ENCODE measurements around the gene LDLRAP1. TPM values are rescaled to one million over a fixed set of nuclear protein-coding genes. Genes with fewer than 3 reads are reported as not detected.

The LDLRAP1 gene
- total and polyA plus RNA-seq, 8 donors, result 17.0 to 28.7 (median 22.4) TPM

GRCh38 chr1:25607123-25607522 lies 63.7 kb downstream of the LDLRAP1 start:
- H3K4me3 ChIP-seq, result no peak overlapping the region
- DNase-seq (no peak), ATAC-seq (no peak)
- H3K4me1 ChIP-seq, result peaks cover 5 to 7% of the 10 kb centered on the region in 2 donors
- no peak overlapping the region for H3K27ac ChIP-seq
- H3K27me3 ChIP-seq, result peaks cover 0 to 9% of the 10 kb centered on the region in 2 donors
- TF ChIP-seq, protein P1, sequence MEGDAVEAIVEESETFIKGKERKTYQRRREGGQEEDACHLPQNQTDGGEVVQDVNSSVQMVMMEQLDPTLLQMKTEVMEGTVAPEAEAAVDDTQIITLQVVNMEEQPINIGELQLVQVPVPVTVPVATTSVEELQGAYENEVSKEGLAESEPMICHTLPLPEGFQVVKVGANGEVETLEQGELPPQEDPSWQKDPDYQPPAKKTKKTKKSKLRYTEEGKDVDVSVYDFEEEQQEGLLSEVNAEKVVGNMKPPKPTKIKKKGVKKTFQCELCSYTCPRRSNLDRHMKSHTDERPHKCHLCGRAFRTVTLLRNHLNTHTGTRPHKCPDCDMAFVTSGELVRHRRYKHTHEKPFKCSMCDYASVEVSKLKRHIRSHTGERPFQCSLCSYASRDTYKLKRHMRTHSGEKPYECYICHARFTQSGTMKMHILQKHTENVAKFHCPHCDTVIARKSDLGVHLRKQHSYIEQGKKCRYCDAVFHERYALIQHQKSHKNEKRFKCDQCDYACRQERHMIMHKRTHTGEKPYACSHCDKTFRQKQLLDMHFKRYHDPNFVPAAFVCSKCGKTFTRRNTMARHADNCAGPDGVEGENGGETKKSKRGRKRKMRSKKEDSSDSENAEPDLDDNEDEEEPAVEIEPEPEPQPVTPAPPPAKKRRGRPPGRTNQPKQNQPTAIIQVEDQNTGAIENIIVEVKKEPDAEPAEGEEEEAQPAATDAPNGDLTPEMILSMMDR (IDR thresholded peaks at IDR 0.05), result no peak
- no peaks in the 10 kb centered on the region for H3K36me3 ChIP-seq
- no peaks in the 10 kb centered on the region for H3K9me3 ChIP-seq
- intact Hi-C loops (cut with DNase I), result loop anchor here in 1 of 2 donors (5.0 kb wide), 1 partner anchor 190 kb away; no protein-coding TSS in a partner anchor

DNA sequence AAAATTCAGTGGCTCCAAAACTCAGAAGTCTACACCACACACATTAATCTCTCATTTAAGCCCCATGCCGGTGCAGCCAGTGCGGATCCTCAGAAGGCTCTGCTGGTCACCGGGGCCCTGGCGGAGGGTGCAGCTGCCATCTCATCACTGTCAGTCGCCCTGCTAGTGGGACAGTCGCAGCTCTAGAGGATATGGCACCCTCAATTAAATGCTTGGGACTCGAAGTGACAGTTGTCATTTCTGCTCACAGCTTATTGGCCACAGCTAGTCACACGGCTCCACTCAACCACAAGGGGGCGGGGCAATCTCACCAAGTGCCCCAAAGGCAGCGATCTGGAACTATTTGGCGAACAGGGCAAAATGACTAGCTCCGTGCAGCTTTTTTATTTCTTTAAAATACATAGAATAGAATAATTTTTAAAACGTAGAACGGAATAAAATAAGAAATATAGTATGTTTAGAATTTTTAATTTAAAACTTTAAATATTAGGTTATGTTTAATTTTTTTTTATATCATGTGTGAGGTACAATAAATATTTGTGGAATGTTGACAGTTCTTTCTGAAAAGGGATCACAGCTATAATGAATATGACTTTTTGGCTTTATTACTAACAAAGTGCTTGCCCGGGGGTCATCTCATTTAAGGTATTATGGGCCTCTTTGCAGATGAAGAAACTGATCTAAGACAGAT lies 65.2 kb downstream of the LDLRAP1 start:
- H3K9me3 ChIP-seq, result no peaks in the 10 kb centered on the region
- no peak overlapping the region for H3K4me3 ChIP-seq
- H3K27ac ChIP-seq, result no peak overlapping the region
- DNase-seq (peak; percentile 62 to 88 (median 79)), ATAC-seq (peak; percentile 95)
- intact Hi-C loops (cut with DNase I), result loop anchor here in 1 of 2 donors (5.0 kb wide), 1 partner anchor 189 kb away; no protein-coding TSS in a partner anchor
- peaks cover 0 to 9% of the 10 kb centered on the region in 2 donors for H3K27me3 ChIP-seq
- H3K4me1 ChIP-seq, result peaks cover 5 to 7% of the 10 kb centered on the region in 2 donors
- TF ChIP-seq, protein P1 (IDR thresholded peaks at IDR 0.05), result peak; percentile 41 to 42
- no peaks in the 10 kb centered on the region for H3K36me3 ChIP-seq

DNA sequence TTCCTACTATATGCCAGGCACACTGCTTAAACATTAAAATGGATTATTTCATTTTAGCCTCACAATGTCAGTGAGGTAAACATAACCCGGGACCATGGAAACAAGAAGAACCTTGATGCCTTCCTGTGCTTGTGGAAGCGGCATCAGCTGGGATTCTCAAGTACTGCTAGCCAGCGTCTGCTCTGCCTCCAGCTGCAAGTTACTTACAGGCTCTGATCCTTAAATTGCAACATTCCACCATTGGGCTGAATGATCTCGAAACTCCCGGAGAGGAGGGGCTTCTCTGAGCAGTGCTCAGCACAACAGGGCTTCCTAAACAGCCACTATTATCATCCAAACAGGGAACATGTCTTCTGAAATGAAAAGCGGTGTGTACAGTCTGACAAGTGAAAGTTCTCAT lies 66.5 kb downstream of the LDLRAP1 start:
- ATAC-seq, result no peak
- TF ChIP-seq, protein P1 (IDR thresholded peaks at IDR 0.05), result no peak
- H3K27me3 ChIP-seq, result peaks cover 0 to 9% of the 10 kb centered on the region in 2 donors
- H3K4me1 ChIP-seq, result peaks cover 5 to 7% of the 10 kb centered on the region in 2 donors
- DNase-seq, result peak in 1 of 4 donors; percentile 53
- H3K4me3 ChIP-seq, result no peak overlapping the region
- H3K9me3 ChIP-seq, result no peaks in the 10 kb centered on the region
- H3K27ac ChIP-seq, result no peak overlapping the region
- intact Hi-C loops (cut with DNase I), result loop anchor here in 1 of 2 donors (5.0 to 10.0 kb wide), 2 partner anchors 135 to 187 kb away; no protein-coding TSS in a partner anchor
- no peaks in the 10 kb centered on the region for H3K36me3 ChIP-seq

DNA sequence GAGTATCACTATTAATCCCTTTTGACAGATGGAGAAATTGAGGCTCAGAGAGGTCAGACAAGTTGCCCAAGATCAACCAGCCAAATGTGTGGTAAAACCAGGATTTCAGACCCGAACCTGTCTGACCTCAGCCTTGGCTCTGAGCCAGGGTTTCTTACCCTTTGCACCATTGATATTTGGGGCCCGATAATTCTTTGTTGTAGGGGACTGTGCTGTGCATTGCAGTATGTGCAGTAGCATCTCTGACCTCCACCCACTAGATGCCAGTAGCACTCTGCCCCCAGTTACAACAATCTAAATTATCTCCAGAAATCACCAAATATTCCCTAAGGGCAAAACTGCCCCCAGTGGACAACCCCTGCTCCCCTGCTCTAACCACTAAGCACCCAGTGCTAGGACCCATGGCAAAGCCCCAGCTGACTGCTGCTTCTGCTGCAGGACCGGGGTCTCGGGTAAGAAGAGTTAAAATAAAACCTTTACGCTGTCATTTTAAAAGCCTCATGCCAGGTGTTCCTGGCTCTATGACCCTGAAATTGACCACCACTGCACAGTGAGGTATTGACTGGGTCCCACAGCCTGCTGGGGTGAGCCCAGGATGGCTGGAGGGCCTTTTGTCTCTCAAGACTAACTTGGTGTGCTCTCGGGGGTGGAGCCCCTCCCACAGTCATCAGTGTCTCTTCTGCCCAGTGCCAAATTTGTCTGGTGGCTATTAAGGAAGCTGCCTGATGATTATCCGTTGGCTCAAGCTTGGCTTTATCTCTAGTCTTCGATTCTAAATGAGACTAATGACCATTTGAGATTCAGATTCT lies 67.6 kb downstream of the LDLRAP1 start:
- Histone ChIP-seq H3K36me3 (no peaks in the 10 kb centered on the region), H3K9me3 (no peaks in the 10 kb centered on the region), H3K4me3 (no peak overlapping the region), H3K27ac (no peak overlapping the region), H3K4me1 (peaks cover 5 to 15% of the 10 kb centered on the region in 2 donors), H3K27me3 (peaks cover 0 to 9% of the 10 kb centered on the region in 2 donors)
- ATAC-seq (no peak), DNase-seq (no peak)
- TF ChIP-seq, protein P1 (IDR thresholded peaks at IDR 0.05), result no peak
- intact Hi-C loops (cut with DNase I), result loop anchor here in 1 of 2 donors (10.0 kb wide), 1 partner anchor 134 kb away; no protein-coding TSS in a partner anchor

DNA sequence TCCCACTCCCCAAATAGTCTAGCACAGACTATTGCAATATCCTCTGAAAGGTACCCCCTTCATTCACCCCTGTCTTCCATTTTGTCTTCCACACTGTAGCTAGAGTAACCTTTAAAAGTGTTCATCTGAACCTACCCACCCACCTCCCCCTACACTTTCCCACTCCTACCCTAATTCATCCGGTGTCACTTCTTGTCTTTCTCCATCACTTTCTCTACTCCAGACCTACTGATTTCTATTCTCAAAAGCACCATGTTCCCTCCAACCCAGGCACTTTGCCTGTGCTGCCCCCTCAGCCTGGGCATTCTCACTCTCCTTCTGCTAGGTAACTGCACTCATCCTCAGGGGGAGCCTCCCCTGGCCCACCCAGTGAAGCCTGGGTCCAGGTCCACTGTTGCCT lies 68.4 kb downstream of the LDLRAP1 start:
- Histone ChIP-seq H3K4me1 (peaks cover 5 to 18% of the 10 kb centered on the region in 2 donors), H3K27ac (no peak overlapping the region), H3K9me3 (no peaks in the 10 kb centered on the region), H3K36me3 (no peaks in the 10 kb centered on the region), H3K27me3 (peaks cover 0 to 9% of the 10 kb centered on the region in 2 donors), H3K4me3 (no peak overlapping the region)
- TF ChIP-seq, protein P1 (IDR thresholded peaks at IDR 0.05), result no peak
- intact Hi-C loops (cut with DNase I), result loop anchor here in 1 of 2 donors (10.0 kb wide), 1 partner anchor 133 kb away; no protein-coding TSS in a partner anchor
- DNase-seq, result no peak
- no peak for ATAC-seq

Measured in left lung (tissue), 10 donors.